GM19324 (cell line): Measurements from ENCODE around the gene TAPBP.
A peak's percentile ranks its signal among the peaks of the same experiment; 100 is the strongest.
"Not testable (repeated sequence)": the region's sequence is repeated elsewhere in the genome, so short reads cannot be mapped to it uniquely, and the experiment has no call there.

Source experiments
- ATAC-seq: cut with Tn5 transposase; IDR thresholded peaks from one replicate; pipeline ENCODE4 v1.9.1; 2021; ENCODE audit warnings: mild to moderate bottlenecking, moderate library complexity; ENCODE audit not compliant: unreplicated experiment, low FRiP score

Gene TAPBP

DNA sequence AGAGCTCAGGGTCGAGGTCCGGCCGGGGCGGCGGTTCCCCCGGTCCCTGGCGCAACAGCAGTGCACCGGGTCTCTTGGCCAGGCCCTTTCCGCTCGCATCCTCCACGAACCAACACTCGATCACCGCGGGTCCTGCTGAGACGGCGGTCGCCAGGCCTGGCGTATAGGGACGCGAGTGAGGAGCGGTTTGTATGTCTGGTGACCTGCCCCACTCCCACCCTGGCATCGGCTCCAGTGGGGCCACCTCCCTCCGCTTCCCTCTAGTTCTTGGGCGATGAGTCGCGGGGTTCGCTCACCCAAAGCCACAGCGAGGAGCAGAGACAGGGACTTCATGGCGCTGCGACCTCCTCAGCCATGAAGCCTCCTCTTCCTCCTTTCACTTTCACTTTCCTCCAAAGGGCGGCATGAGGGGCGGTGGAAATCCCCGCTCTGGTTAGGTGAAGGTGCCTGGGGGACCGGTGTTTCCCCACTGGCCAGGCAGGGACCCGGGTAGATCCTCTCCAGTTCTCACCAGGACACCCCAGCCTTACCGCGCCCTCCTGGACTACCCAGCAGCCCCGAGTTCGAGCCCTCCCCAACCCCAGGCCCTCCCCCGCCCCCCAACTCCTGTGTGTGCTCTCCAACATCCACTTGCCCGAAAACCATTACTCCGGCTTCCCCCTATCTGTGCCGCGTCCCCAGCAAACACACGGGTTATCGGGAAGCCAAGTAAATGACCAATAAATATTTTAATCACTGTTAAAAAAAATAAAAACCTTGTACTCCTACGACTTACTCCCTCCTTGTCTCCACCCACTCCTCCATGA, at the start of gene TAPBP:
TSS of gene TAPBP (minus strand) at position 370 of the 806 bp plus-strand sequence. CDS start at position 333, 37 bp downstream.
- ATAC-seq = no peak

DNA sequence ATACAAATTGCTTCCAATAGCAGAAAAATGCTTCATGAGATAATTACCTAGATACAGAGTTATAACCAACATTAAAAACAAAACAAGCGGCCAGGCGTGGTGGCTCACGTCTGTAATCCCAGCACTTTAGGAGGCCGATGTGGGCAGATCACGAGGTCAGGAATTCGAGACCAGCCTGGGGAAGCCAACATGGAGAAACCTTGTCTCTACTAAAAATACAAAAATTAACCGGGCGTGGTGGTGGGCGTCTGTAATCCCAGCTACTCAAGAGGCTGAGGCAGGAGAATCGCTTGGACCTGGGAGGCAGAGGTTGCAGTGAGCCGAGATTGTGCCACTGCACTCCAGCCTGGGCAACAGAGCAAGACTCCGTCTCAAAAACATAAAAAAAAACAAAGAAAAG, 49.6 kb upstream of the TAPBP start:
- ATAC-seq = not testable (repeated sequence)

DNA sequence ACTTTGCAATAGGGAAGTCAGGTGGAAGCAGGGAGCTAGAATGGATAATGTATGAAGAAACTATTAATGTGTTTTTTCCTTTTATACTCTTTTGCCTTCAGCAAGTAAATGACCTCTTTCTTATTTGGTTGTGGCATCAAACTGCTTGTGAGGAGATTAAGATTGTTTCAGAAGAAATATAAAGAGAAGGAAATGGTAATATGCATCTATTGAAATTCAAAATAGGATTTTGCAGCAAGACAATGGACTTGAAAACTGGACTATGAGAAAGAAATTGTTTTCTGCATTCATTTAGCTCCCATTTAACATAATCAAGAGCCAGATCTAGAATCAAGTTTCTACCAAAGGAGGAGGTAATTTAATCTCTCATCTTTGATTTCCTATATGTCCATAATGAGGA, 45.5 kb upstream of the TAPBP start:
- no peak for ATAC-seq

DNA sequence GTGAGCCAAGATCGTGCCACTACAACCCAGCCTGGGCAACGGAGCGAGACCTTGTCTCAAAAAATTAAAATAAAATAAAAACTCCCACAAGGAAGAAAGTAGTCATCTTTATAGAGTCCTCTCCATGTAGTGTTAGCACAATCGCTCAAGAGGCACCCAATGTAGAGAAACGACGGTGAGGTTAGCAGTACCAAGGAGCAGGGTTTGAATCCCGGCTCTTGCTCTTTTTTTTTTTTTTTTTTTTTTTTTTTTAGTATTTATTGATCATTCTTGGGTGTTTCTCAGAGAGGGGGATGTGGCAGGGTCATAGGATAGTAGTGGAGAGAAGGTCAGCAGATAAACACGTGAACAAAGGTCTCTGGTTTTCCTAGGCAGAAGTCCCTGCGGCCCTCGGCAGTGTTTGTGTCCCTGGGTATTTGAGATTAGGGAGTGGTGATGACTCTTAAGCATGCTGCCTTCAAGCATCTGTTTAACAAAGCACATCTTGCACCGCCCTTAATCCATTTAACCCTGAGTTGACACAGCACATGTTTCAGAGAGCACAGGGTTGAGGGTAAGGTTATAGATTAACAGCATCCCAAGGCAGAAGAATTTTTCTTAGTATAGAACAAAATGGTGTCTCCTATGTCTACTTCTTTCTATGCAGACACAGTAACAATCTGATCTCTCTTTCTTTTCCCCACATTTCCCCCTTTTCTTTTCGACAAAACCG, 43.4 kb upstream of the TAPBP start:
- not testable (repeated sequence) for ATAC-seq

DNA sequence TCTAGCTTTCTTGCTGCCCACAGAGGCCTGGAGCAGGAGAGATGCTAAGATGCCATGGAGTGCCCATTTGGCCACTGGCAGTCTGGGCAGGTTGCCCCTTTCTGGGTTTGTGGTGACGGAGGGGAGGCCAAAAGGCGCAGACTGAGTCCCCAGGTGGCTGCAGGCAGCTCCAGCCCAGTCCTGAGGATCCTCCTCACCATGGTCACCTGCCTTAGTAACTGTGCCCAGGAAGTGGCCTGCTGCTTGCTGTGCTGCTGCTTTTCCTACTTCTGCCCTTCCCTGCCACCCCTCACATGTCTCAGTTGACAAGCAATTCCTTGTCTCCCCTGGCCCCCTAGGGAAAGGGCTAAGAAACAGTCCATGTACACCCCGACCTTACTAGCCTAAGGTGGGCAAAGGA, 42.4 kb upstream of the TAPBP start:
- no peak for ATAC-seq

DNA sequence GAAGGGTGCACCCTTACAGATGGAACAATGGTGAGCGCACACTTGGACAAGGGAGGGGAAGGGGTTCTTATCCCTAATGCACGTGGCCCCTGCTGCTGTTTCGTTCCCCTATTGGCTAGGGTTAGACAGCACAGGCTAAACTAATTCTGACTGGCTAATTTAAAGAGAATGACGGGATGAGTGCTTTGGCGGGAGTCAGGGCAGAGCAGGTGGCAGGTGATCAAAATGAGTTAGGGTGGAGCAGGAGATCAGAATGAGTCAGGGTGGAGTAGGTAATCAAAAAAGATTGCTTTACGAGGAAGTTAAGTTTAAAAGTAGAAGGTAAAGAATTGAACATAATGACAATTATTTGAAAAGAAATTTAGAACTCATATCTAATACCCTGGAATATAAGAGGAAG, 42.0 kb upstream of the TAPBP start:
- ATAC-seq = not testable (repeated sequence)

DNA sequence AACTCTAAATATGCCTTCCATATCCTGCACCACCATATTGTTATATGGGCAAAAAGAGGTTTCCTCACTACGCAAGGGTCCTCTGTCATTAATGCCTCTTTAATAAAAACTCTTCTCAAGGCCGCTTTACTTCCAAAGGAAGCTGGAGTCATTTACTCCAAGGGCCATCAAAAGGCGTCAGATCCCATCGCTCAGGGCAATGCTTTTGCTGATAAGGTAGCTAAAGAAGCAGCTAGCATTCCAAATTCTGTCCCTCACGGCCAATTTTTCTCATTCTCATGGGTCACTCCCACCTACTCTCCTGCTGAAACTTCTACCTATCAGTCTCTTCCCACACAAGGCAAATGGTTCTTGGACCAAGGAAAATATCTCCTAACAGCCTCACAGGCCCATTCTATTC, 33.9 kb upstream of the TAPBP start:
- ATAC-seq = no peak

DNA sequence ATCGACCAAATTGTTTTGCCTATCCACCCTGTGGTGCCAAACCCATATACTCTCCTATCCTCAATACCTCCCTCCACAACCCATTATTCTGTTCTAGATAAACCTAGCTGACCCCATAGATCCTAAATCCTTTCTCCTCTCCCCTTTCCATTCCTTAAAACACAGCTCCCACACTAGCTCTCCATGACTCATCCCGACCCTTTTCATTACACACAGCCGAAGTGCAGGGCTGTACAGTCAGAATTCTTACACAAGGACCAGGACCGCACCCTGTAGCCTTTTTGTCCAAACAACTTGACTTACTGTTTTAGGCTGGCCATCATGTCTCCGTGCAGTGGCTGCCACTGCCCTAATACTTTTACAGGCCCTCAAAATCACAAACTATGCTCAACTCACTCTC, 33.1 kb upstream of the TAPBP start:
- not testable (repeated sequence) for ATAC-seq

DNA sequence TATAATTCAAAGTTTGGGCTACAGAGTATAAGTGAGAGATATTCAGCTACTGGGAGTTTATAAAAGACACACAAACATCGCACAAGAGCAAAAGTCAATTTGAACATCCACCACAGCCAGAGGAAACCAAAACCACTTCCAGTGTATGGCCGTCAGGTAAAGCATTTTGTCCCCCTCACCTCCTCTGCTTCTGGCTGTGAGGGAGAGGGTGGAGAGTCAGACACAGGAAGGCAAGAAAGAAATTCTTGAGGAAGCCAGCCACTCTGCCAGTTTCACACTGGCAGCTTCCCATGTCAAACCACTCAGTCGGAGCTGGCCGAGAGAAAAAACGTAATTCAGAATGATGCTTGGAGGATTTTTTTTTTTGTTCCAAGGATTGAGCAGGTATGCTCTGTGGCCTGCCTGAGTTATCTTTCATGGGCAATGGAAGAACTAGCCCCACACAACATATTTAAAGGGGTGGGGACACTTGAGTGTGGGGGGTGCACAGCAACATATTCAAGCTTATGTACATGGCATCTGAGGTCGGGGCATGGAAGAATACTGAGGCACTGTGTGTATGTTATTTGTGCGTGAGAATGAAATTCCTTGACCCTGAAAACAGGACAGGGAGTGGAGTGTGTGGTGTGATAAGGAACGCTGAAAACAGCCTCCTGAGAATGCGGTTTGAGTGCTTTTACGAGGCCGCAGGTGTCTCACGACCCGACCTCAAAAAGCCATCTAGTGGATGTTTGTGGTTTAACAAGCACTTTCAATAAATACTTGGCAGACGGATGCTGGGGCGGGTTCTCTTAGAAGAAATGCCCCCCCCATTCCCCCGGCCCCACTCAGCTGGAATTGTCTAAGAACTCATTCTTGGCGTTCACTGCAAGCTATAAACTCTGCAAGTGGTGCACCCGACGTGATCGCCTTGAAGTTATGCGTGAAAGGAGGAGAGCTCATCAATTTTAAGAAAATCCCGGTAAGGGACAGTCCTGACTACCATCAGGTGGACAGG, 31.1 kb upstream of the TAPBP start:
- no peak for ATAC-seq

DNA sequence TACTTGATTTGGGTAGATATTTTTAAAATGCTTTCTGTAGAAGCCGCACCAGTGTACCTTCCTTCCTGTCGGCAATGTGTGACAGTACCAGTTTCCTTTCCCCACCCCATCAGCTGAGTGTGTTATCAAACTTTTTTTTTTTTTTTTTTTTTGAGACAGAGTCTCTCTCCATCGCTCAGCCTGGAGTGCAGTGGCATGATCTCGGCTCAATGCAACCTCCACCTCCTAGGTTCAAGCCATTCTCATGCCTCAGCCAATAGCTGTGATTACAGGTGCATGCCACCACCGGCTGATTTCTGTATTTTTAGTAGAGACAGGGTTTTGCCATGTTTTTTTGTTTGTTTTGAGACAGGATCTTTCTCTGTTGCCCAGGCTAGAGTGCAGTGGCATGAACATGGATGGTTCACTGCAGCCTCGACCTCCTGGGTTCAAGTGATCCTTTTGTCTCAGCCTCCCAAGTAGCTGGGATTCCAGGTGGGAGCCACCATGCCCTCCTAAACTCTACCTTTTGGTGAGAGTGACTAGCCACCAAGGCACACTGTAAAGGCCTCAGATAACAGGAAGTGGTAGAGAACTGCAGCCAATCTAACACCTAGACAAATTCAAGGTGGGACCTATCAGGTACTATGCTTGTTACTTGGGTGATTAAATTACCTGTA, 30.2 kb upstream of the TAPBP start:
- peak; percentile 53 for ATAC-seq

DNA sequence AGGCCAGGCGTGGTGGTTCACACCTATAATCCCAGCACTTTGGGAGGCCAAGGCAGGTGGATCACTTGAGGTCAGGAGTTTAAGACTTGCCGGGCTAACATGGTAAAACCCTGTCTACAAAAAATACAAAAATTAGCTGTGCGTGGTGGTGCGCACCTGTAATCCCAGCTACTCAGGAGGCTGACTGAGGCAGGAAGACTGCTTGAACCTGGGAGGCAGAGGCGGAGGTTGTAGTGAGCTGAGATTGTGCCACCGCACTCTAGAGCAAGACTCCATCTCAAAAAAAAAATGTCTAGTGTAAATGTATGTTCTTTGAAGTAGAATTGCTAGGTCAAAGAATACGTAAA, 29.7 kb upstream of the TAPBP start:
- ATAC-seq = peak; percentile 13

DNA sequence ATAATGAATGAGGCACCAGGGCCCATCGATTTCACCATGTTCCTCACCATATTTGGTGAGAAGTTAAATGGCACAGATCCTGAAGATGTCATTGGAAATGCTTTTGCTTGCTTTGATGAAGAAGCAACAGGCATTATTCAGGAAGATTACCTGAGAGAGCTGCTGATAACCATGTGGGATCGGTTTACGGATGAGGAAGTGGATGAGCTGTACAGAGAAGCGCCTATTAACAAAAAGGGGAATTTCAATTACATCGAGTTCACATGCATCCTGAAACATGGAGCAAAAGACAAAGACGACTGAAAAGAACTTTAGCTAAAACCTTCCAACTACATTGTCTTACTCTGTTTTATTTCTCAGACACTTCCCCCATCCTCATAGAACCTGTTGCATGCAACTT, 25.3 kb upstream of the TAPBP start:
- no peak for ATAC-seq

DNA sequence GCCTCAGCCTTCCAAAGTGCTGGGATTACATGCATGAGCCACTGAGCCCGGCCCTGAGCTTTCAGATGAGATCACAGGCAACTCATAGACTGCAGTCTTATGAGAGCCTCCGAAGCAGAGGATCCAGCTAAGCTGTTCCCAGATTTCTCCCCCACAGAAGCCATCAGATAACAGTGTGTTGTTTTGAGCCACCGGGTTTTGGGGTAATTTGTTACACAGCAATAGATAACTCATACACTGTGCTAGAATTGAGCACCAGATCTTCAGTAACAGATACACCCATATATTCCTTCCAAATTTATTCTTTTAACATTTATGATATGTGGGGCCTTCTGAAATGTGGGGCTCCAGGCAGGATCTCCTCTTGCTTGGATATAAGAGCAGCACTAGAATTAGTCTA, 22.6 kb upstream of the TAPBP start:
- ATAC-seq = no peak

DNA sequence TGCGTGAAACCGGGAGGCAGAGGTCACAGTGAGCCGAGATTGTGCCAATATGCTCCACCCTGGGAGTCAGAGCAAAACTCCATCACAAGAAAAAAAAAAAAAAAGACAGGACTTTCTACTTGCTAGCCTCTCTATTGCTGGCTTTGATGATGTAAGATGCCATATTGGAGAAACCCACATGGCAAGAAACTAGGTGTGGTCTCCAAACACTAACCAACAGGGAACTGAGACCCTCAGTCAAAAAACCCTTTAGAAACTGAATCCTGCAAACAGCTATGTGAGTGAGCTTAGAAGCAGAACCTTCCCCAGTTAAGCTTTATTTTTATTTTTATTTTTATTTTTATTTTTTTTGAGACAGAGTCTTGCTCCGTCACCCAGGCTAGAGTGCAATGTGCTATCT, 22.0 kb upstream of the TAPBP start:
- ATAC-seq = no peak

DNA sequence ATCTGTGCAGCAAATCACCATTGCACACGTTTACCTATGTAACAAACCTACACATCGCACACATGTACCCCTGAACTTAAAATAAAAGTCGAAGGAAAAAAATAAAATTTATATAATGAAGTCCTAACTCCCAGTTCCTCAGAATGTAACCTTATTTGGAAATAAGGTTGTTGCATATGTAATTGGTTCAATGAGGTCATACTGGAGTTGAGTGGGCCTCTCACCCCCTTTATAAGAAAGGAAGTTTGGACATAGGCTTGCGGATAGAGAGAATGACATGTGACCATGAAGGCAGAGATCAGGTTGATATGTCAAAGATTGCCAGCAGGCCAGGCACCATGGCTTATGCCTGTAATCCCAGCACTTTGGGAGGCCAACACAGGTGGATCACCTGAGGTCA, 19.8 kb upstream of the TAPBP start:
- no peak for ATAC-seq

DNA sequence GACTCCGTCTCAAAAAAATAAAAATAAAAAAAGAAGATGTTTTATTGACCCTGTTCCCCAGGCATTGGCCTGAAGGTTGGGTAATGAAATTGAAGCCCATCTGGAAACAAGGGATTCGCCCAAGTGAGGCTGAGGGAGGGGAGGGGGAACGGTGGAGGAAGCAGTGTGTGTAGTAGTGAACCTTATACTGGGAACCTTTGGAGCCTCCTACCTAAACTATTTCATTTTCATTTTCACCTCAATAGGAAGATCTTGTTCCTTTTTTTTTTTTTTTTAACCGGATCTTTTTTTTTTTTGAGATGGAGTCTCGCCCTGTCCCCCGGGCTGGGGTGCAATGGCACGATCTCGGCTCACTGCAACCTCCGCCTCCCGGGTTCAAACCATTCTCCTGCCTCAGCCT, 16.9 kb upstream of the TAPBP start:
- no peak for ATAC-seq

DNA sequence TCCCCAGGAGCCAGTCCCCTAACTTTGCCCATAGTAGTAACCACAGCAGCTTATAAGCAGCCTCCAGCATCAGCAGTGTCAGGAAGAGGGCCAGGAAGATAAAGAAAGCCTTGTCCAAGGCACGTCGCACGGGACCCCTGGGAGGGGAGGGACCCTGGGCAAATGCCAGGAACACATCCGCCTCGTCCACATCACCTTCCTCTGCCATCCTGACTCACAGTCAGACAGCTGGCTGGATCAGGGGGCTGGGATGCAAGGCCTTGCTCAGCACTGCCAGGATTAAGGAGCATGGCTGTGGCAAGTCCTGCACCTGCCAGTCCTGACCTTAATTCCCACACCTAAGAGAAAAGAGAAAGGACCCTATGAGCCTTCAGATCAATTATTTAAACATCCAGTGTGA, 15.2 kb upstream of the TAPBP start:
- no peak for ATAC-seq

DNA sequence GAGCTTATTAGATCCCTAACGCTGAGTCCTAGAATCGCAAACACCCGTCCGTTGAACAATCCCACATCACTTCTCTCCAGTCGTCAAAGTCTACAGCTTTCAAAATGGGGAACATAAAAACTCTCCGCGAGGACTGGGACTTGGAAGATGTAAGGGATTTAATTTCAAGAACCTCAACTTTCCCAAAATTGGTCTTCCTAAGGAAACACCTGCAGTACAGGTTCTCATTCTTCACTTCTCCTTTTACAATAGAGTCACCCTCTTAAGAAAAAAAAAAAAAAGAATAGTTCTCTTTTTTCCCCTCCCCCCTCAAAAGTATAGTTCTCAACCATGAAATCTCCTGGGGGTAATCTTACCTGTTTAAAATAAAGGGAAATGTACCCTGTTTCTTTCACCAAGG, 10.2 kb upstream of the TAPBP start:
- ATAC-seq = no peak

DNA sequence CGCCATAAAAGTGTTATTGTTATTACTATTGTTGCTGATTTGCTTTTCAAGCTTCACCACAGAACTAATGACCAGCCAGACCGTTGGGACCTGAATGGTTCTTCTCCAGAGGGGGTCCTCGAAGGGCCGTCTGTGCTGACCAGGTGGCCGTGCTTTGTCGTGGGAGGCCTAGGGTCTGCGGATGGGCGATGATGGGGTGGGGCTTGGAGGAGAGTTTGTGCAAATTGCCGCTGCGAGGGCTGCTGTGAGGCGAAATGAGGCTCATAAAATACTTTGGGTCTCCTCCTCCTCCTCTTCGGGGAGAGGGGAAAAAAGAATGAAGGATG, 9.7 kb upstream of the TAPBP start:
- no peak for ATAC-seq

DNA sequence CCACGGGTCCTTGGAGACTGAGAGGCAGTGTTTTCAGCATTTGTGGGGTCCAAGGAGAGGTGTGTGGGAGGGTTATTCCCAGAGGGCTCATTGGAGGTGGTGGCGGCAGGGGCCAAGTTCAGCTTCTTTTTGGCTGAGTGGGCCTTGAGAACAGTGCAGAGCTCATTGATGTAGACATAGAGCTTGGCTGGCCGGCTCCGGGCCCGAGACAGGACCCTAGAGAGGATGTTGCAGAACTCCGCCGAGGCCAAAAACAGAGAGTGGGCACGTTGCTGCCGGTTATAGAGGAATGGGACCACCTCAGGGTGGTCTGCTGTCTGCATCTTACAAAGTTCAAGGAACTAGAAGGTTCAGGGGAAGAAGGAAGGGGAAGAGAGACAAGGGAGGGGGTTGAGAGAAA, 7.3 kb upstream of the TAPBP start:
- no peak for ATAC-seq
